Activated CD4-positive, alpha-beta T cell treated with anti-CD3 and anti-CD28 coated beads, Interleukin-2, amount 50 U/mL, for 4 hours (primary cell): ENCODE results near the gene MTHFS.

Experiments
- DNase-seq, 2 experiments: peaks; one replicate each; pipeline ENCODE4 v3.0.0-alpha.2; 2020

MTHFS gene

DNA sequence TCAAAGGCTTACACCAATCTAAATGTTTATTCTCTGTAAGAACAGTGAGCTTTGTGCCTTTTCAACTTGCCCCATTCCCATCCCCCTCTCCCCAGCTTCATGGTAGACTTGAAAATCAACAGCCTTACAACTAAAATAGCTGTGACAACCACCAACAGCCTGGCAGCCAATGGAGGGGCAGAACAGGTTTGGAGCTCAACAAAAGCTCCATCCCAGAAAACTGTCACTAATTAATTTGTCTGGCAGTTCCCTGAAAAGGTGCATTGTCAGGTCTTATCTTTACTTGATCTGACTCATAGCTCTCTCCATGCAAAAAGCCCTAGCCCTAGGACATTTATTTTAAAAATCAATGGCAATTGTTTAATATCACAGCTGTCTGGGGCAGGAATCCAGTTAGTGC is 22.6 kb downstream of the MTHFS start:
- DNase-seq = no peak

- peak in 1 of 2 experiments; percentile 10 for DNase-seq
Measured at GRCh38 chr15:79872358-79873017, 24.3 kb downstream of the MTHFS start.

DNA sequence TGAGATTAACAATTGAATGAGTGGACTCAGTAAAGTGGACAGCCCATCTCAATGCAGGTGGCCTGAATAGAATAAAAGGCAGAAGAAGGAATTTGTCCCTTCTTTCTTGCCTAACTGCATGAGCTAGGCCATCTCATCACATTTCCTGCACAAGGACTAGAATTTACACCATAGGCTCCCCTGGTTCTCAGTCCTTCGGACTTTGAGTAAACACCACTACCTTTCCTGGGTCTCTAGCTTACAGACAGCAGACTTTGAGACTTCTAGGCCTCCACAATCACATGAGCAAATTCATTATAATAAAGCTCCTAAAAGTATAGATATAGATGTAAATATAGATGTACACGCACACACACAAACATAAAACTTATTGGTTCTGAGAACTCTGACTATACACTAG is 28.3 kb downstream of the MTHFS start:
- DNase-seq = no peak

GRCh38 chr15:79863886-79864285 is 32.9 kb downstream of the MTHFS start:
- DNase-seq = no peak

DNA sequence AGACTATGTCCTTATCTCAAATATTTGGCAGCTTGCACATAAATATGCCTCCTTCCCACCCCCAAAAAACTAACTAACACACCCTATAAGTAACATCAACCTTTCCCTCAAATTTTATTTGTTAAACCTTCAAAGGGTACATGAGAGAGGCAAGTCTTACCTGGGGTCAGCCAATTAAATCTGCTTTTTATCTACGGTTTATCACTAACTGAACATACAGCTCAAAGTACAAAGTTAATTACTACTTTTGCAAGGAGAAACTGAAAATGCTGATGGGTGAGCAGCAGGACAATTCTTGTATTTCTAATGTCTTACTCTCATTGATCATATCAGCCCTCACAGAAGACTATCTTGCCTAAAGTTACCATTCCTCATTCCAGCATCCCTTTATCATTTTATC is 34.6 kb downstream of the MTHFS start:
- DNase-seq = no peak

GRCh38 chr15:79860661-79861060 is 36.2 kb downstream of the MTHFS start:
- no peak for DNase-seq

DNA sequence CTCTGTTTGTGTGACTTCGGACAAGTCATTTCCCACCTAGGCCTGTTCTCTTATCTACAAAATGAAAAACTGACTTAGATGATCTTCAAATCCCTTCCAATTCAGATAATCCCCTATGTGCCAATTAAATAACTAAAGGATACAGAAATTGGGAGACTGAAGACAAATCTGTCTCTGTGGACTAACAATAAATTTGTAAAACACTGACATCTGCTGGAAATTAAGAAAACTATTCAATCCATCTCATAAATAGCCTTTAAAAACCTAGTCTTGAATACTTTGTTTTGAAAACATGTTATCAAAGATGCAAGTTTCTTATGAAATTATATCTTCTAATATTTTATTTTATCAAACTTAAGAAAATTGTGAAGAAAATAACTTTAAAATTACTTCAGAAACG is 38.3 kb downstream of the MTHFS start:
- DNase-seq = no peak

DNA sequence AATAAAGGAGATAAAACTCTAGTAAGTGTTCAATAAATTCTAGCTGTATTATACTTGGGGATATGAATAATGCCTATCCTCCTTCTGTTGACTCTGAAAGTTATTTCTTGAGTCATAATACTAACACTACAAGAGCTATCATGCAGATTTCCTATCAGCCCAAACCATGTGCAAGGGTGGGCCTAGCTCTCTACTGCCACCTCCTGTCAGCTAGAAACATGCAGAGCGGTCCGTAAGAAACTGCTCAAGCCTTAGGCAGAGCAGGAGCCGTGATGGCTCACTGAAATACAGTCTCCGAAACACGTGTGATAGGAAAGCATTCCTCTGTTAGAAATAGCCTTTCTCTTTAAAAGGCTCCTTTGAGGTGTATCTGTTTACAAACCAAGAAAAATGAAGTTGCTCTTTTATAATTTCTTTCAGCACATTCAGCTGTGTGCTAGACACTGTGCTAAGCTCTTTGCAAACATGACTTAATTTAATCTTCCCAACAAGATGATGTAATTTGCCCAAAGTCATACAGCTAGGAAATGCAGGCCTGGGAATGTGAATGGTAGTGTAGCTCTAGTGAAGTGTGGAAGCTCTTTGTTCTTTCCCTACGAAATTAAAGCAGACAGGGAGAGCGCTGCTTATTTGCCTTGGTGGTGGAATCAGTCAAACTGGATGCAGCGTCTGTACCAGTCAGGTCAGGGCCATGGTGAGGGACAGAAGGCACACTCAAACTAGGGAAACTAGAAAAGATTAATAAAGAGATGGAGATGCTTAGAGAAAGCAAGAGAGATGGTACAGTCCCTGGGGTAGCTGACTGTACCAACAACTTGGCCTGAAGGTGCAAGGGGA is 43.1 kb downstream of the MTHFS start:
- peak; percentile 60 to 61 for DNase-seq

DNA sequence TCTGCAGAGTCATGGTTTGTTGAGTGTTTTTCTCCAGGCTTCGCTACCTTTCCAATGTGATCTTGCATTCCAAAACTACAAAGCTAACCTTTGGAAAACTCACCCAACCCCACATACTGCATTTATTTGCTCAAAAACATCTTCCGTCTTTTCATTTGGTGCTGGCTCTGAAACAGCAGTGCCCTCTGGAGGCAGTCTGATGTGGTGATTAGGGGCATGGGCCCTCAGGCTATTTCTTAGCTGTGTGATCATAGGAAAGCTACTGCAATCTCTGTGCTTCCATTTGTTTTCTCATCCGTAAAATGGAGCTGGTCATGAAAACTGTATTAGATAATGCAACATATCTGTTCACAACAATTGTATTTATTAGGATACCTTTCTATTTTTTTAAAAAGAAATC is 47.0 kb downstream of the MTHFS start:
- DNase-seq = peak in 1 of 2 experiments; percentile 8

DNA sequence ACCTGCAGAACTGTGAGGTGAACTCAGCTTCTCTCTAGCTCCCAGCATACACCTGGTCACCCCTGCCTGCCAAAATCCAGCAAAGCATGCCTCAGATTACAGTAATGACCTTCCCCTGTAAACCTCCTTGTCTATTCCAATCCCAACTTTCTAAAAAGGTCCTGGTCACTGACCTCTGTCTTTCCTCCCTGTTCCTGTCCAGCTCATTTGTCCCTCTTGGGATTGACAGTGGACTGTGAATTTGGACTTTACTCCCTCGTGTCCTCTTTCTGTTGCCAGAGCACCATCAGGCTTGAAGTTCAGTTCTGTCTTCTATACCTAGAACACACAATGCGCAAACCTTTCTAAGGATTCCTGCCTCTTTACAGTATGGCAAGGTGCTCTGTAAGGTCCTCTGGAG is 50.3 kb downstream of the MTHFS start:
- DNase-seq = no peak

DNA sequence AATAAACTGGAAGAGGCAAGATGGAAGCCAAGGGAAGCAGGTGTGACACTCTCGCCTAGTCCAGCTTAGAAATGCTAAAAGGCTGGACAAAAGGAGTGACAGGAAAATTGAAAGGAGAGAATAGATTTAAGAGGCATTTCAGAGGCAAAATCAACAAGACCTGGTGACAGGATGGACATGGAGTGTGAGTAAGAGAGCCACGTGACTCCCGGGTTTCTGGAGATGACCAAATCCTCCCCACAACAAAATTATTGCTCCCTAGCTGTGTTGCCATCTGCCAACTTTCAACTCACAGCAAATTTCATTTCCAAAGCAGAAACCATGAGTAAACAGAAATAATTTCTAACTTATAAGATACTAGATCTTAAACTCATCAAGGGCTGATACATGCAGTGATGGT is 52.6 kb downstream of the MTHFS start:
- no peak for DNase-seq

GRCh38 chr15:79837846-79838245 is 59.0 kb downstream of the MTHFS start:
- DNase-seq = no peak

- no peak for DNase-seq
Measured at GRCh38 chr15:79834495-79834894, 62.3 kb downstream of the MTHFS start.

DNA sequence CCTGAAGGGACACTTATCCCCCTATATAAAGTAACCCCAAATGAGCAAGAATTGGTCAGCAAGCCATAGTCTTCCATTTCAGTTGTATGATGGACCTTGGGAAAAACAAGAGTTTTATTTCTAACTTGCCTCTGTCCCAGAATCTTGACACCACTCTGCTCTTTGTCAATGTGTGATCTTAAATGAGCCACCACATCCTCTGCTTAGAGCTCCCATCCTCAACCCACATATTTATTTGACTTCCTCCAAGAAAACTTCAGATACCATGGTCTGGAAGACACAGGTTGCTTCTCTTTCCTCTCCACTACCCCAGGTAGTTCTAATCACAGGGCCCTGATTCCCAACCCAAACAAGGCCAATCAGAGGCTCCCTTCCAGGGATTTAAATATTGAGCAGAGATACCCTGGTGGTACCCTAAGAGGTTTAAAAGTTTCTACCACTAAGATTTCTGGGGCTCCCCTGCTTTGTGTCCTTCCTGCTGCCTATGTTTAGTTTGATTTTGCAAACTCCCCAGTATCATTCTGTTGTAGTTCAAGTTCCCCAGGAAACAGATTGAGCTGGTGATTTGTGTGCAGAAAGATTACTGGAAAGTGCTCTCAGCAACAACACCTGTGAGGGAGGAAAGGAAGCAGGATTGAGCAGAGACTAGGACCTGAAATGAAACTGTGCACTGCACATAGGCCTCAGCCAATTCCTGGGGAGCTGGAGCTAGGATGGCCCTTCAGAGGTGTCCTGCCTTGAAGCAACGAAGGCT is 64.3 kb downstream of the MTHFS start:
- no peak for DNase-seq

DNA sequence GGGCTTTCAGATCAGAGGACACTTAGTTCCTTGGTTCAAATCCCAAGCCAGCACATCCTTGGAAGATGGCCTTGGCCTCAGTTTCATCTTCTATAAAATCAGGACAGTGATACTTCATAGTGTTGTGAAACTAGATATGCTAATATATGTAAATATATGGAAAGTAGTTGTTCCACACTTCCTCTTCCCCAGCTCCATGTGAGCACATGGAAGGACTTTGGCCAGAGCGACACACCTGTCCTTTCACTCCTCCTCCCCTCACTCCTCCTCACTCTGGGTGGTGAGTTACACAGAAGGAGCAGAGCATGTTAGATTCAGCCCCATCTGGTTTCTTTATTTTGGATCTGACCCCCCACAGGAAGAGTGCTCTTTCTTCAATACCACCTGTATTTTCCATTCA is 65.2 kb downstream of the MTHFS start:
- no peak for DNase-seq

DNA sequence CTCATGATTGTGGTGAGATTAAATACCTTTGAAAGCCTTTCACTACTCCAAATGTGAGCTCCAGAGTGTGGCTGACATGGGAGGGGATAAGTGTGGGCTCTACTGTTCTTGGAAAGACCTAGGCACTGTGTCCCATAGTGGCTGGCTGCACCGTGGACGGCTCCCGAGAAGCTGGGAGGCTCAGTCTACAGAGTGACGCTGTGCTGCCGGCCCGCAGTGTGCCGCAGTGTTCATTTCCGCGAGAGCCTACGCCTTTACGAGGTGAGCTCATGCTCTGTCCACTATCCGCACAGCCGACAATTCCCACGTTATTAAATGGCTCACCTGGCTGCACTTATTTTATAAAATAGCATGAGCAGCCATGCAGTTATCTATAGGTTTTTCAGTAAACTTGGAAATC is 66.9 kb downstream of the MTHFS start:
- DNase-seq = no peak

GRCh38 chr15:79828447-79828846 is 68.4 kb downstream of the MTHFS start:
- no peak for DNase-seq

DNA sequence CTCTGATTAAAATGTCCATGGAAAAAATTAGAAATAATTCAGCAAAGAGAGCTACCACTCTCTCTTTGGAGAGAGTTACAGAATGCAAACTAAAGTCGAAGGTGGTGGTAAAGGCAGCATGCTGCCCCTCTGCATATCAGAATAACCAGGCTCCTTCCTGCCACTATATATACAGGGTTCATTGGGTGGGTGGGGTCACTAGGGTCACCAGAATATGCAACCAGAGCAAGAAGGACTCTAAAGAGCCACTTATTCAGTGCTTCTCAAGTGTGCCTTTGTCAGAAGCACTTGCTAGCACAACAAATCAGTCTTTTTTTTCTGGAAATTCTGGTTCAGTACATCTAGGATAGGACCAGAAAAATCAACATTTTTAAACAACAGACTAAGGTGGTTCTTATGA is 70.0 kb downstream of the MTHFS start:
- no peak for DNase-seq

- no peak for DNase-seq
Measured at GRCh38 chr15:79824136-79824701, 72.6 kb downstream of the MTHFS start.

DNA sequence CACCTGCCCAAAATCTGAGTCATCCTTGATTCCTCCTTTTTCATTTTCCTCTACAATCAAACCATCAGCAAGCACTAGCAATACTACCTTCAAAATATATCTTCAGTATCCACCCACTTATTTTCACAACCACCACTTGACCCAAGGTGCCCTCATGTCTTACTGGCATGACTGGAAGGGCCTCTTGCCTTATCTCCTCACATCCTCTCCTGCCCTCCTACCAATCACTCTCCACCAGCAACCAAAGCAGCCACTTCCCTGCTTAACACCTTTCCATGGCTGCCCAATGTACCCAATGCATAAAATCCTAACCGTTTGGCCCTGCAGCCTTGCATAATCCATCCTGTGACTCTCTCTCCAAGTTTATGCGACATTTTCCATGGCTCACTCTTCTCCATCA is 76.0 kb downstream of the MTHFS start:
- no peak for DNase-seq

DNA sequence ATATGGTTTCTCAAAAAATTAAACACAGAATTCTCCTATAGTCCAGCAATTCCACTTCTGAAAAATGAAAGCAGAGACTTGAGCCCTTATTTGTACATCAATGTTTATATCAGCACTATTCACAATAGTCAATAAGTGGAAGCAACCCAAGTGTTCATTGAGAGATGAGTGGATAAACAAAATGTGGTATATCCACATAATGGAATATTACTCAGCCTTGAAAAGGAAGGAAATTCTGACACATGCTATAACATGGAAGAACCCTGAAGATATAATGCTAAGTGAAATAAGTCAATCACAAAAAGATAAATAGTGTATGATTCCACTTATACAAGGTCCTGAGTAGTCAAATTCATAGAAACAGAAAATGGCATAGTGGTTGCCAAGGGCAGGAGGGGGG is 76.6 kb downstream of the MTHFS start:
- DNase-seq = no peak

GRCh38 chr15:79816571-79816970 is 80.2 kb downstream of the MTHFS start:
- DNase-seq = no peak

DNA sequence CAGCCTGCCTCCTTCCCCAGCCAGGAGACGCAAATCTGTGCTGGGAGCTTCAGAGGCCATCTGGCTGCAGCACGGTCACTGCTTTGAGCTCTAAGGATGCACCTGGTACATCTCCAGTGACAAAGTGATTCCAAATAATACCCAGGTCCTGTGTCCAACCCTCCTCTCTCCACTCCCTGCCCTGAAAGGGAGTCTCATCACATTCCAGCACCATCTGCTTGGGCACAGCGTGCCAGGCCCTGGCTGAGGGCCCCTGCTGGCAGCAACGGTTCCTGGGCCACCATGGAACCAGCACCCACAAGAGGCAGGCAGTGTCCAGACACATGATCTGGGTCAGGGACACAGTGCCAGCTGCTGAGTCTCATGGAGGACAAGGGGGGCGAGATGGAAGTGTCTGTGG is 81.3 kb downstream of the MTHFS start:
- no peak for DNase-seq

GRCh38 chr15:79812541-79812940 is 84.3 kb downstream of the MTHFS start:
- DNase-seq = no peak
